Endodermal cell (in vitro differentiated cells): ENCODE results near the gene WHRN. TPM values are rescaled to one million over a fixed set of nuclear protein-coding genes. Genes with fewer than 3 reads are reported as not detected.
A peak's percentile ranks its signal among the peaks of the same experiment; 100 is the strongest.

Experiments
- DNase-seq: peaks from one replicate; pipeline ENCODE4 v3.0.0-alpha.2; 2017
- H3K27ac ChIP-seq: 2 replicates; pipeline ENCODE4 v1.5.1; 2013; ENCODE audit warnings: mild to moderate bottlenecking, low read depth, low read length, moderate library complexity
- H3K27me3 ChIP-seq: 2 replicates; pipeline ENCODE4 v1.6.1; 2013; ENCODE audit warnings: mild to moderate bottlenecking, low read length, moderate library complexity; ENCODE audit not compliant: insufficient read depth, control insufficient read depth, poor library complexity, severe bottlenecking
- H3K36me3 ChIP-seq: 2 replicates; pipeline ENCODE4 v1.7.0; 2013; ENCODE audit warnings: mild to moderate bottlenecking, low read length, moderate library complexity; ENCODE audit not compliant: control insufficient read depth, insufficient read depth
- H3K4me1 ChIP-seq: one replicate; pipeline ENCODE4 v1.7.0; 2013; ENCODE audit warnings: low read length; ENCODE audit not compliant: control insufficient read depth, insufficient read depth
- H3K4me3 ChIP-seq: 2 replicates; pipeline ENCODE4 v1.5.1; 2013; ENCODE audit warnings: mild to moderate bottlenecking, low read length, moderate library complexity
- H3K9ac ChIP-seq: 2 replicates; pipeline ENCODE4 v1.6.1; 2013; ENCODE audit warnings: mild to moderate bottlenecking, low read length, moderate library complexity; ENCODE audit not compliant: poor library complexity, severe bottlenecking; ENCODE audit errors: extremely low read depth
- H3K9me3 ChIP-seq: 2 replicates; pipeline ENCODE4 v1.6.1; 2013; ENCODE audit warnings: mild to moderate bottlenecking, low read length, moderate library complexity; ENCODE audit not compliant: control insufficient read depth
- H3K27ac Mint-ChIP-seq: 2 replicates; pipeline ENCODE4 v1.8.0; 2020; ENCODE audit warnings: mixed read lengths
- H3K27me3 Mint-ChIP-seq: 2 replicates; pipeline ENCODE4 v1.8.0; 2021; ENCODE audit warnings: mild to moderate bottlenecking, mixed read lengths; ENCODE audit not compliant: insufficient read depth
- H3K36me3 Mint-ChIP-seq: 2 replicates; pipeline ENCODE4 v1.8.0; 2020; ENCODE audit warnings: low read depth, mixed read lengths
- H3K4me1 Mint-ChIP-seq: 2 replicates; pipeline ENCODE4 v1.8.0; 2020; ENCODE audit warnings: mixed read lengths
- H3K4me3 Mint-ChIP-seq: 2 replicates; pipeline ENCODE4 v1.8.0; 2020; ENCODE audit warnings: mild to moderate bottlenecking, moderate library complexity, mixed read lengths
- H3K9me3 Mint-ChIP-seq: 2 replicates; pipeline ENCODE4 v1.8.0; 2020; ENCODE audit warnings: mild to moderate bottlenecking, mixed read lengths
- CTCF ChIP-seq: fragments of 200-600 bp; sonication (generic); conservative IDR thresholded peaks from 2 replicates; pipeline ENCODE4 v1.5.0; 2021; ENCODE audit warnings: antibody characterized with exemption, mild to moderate bottlenecking
- WGBS, 2 experiments: methylation state at CpG; one replicate each; pipeline versions ENCODE4 v1.1.5 to v1.1.7; 2013; ENCODE audit warnings: missing lambda C conversion rate in 2 of 2, mixed read lengths in 1 of 2; ENCODE audit not compliant: insufficient coverage in 1 of 2, insufficient read length in 1 of 2; 5-methylcytosine and 5-hydroxymethylcytosine counted together
- total RNA-seq, 2 donors: library from RNA; stranded (reverse); fragmentation: NEBNext Ultra II Directional in 1 of 2; extraction: Animal tissue kit (Norgen Biotek cat#: 25700) in 1 of 2; gene quantifications; 2 replicates in 1 of 2; 3 replicates in 1 of 2; pipeline ENCODE4 v1.2.1, GENCODE V29; 2021

WHRN gene
- total RNA-seq, 2 donors from 2014 or later, result 7.0 to 12.8 TPM

GRCh38 chr9:114551750-114552685 is 46.7 kb upstream of the WHRN start:
- DNase-seq, result peak; percentile 62
- H3K9me3 Mint-ChIP-seq, result peaks cover 5% of the 10 kb centered on the region
- no peak overlapping the region for H3K4me3 ChIP-seq
- no peak overlapping the region for H3K9ac ChIP-seq
- no peaks in the 10 kb centered on the region for H3K4me1 Mint-ChIP-seq
- peaks cover 12% of the 10 kb centered on the region for H3K27me3 Mint-ChIP-seq
- peaks cover 7% of the 10 kb centered on the region for H3K9me3 ChIP-seq
- H3K4me3 Mint-ChIP-seq, result no peak overlapping the region
- WGBS, 2 experiments, result 25 to 69% methylated on average over 2 to 6 of the region's 6 CpGs
- H3K27ac Mint-ChIP-seq, result no peak overlapping the region
- peaks cover 13% of the 10 kb centered on the region for H3K27me3 ChIP-seq
- H3K27ac ChIP-seq, result no peak overlapping the region
- no peaks in the 10 kb centered on the region for H3K36me3 ChIP-seq
- H3K36me3 Mint-ChIP-seq, result no peaks in the 10 kb centered on the region
- TF ChIP-seq CTCF, result no peak
- no peaks in the 10 kb centered on the region for H3K4me1 ChIP-seq

GRCh38 chr9:114549697-114550330 is 44.5 kb upstream of the WHRN start:
- Histone ChIP-seq H3K27me3 (peaks cover 21% of the 10 kb centered on the region), H3K4me3 (no peak overlapping the region), H3K9me3 (no peaks in the 10 kb centered on the region), H3K27ac (no peak overlapping the region), H3K4me1 (no peaks in the 10 kb centered on the region), H3K9ac (no peak overlapping the region), H3K36me3 (no peaks in the 10 kb centered on the region)
- peak; percentile 46 for DNase-seq
- Mint-ChIP-seq H3K4me1 (no peaks in the 10 kb centered on the region), H3K4me3 (no peak overlapping the region), H3K36me3 (no peaks in the 10 kb centered on the region), H3K27ac (no peak overlapping the region), H3K27me3 (peaks cover 15% of the 10 kb centered on the region), H3K9me3 (no peaks in the 10 kb centered on the region)
- WGBS, 2 experiments, result 76 to 87% methylated on average over 7 to 9 of the region's 9 CpGs
- TF ChIP-seq CTCF, result no peak

GRCh38 chr9:114546851-114547250 is 41.6 kb upstream of the WHRN start:
- no peaks in the 10 kb centered on the region for H3K4me1 Mint-ChIP-seq

More at GRCh38 chr9:114546851-114547250, 41.6 kb upstream of the WHRN start:
- H3K36me3 ChIP-seq, result no peaks in the 10 kb centered on the region
- Mint-ChIP-seq H3K36me3 (no peaks in the 10 kb centered on the region), H3K4me3 (no peak overlapping the region), H3K9me3 (no peaks in the 10 kb centered on the region), H3K27me3 (peaks cover 17% of the 10 kb centered on the region), H3K27ac (no peak overlapping the region)
- no peak overlapping the region for H3K27ac ChIP-seq
- no peaks in the 10 kb centered on the region for H3K4me1 ChIP-seq
- H3K9ac ChIP-seq, result no peak overlapping the region
- H3K4me3 ChIP-seq, result no peak overlapping the region
- DNase-seq, result no peak
- TF ChIP-seq CTCF, result no peak
- peaks cover 27% of the 10 kb centered on the region for H3K27me3 ChIP-seq
- H3K9me3 ChIP-seq, result no peaks in the 10 kb centered on the region
